ENCODE measurements around the gene PPP4R2.

PPP4R2 gene

DNA sequence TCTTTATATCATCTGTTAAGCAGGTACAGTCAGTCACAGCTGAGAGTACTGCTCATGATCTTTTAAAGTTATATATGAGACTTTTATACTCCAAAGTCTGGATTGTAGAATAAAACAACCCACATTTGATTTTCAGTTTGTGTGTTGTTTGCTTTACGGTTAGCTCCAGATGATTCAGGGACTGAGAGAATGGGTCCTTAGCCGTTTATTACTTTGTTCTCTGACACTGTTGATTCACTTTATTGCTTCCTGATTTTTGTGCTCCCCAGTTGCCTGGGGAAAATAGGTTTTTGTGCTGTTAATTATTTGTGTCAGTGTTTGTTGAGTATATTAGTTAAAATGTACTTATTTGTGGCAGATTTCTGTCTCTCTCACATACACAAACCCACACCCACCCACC, 56.2 kb downstream of the PPP4R2 start:
- TF ChIP-seq, protein P1, sequence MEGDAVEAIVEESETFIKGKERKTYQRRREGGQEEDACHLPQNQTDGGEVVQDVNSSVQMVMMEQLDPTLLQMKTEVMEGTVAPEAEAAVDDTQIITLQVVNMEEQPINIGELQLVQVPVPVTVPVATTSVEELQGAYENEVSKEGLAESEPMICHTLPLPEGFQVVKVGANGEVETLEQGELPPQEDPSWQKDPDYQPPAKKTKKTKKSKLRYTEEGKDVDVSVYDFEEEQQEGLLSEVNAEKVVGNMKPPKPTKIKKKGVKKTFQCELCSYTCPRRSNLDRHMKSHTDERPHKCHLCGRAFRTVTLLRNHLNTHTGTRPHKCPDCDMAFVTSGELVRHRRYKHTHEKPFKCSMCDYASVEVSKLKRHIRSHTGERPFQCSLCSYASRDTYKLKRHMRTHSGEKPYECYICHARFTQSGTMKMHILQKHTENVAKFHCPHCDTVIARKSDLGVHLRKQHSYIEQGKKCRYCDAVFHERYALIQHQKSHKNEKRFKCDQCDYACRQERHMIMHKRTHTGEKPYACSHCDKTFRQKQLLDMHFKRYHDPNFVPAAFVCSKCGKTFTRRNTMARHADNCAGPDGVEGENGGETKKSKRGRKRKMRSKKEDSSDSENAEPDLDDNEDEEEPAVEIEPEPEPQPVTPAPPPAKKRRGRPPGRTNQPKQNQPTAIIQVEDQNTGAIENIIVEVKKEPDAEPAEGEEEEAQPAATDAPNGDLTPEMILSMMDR (IDR thresholded peaks at IDR 0.05; ENCODE audit: insufficient read depth, low read length): no peak
- TF ChIP-seq SPI1 (IDR thresholded peaks at IDR 0.05; ENCODE audit: borderline replicate concordance, low read depth): no peak
- TF ChIP-seq POLR2AphosphoS5 (IDR thresholded peaks at IDR 0.05; ENCODE audit: low read depth): no peak
- no peak for TF ChIP-seq GABPA (IDR thresholded peaks at IDR 0.05; ENCODE audit: low read depth)
- no peaks in the 10 kb centered on the region for H3K27me3 ChIP-seq (ENCODE audit: insufficient read depth, poor library complexity, severe bottlenecking)
- H3K4me3 ChIP-seq (replicated peaks; ENCODE audit: insufficient read depth, low read length): no peak overlapping the region
- no peak overlapping the region for H3K27ac ChIP-seq (replicated peaks)
- DNase-seq (ENCODE audit: low read depth in 1 of 2, low spot score in 1 of 2): no peak

DNA sequence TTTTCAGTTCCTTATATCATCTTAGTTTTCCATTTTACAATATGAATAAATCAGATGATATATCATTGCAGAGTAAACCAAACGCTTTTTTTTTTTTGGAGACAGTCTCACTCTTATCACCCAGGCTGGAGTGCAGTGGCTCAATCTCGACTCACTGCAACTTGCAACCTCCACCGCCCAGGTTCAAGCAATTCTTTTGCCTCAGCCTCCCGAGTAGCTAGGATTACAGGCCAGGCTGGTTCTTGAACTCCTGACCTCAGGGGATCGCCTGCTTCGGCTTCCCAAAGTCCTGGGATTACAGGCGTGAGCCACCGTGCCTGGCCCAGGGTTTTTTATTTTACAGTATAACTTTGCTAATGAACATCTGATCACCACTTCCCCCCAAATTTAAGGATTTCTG, 59.0 kb downstream of the PPP4R2 start:
- Histone ChIP-seq H3K27me3 (ENCODE audit: insufficient read depth, poor library complexity, severe bottlenecking) (no peaks in the 10 kb centered on the region), H3K27ac (replicated peaks) (no peak overlapping the region), H3K4me3 (replicated peaks; ENCODE audit: insufficient read depth, low read length) (no peak overlapping the region)
- TF ChIP-seq, protein P1 (IDR thresholded peaks at IDR 0.05; ENCODE audit: insufficient read depth, low read length): no peak
- no peak for TF ChIP-seq SPI1 (IDR thresholded peaks at IDR 0.05; ENCODE audit: borderline replicate concordance, low read depth)
- no peak for TF ChIP-seq GABPA (IDR thresholded peaks at IDR 0.05; ENCODE audit: low read depth)
- no peak for TF ChIP-seq POLR2AphosphoS5 (IDR thresholded peaks at IDR 0.05; ENCODE audit: low read depth)
- TF ChIP-seq, protein P2, sequence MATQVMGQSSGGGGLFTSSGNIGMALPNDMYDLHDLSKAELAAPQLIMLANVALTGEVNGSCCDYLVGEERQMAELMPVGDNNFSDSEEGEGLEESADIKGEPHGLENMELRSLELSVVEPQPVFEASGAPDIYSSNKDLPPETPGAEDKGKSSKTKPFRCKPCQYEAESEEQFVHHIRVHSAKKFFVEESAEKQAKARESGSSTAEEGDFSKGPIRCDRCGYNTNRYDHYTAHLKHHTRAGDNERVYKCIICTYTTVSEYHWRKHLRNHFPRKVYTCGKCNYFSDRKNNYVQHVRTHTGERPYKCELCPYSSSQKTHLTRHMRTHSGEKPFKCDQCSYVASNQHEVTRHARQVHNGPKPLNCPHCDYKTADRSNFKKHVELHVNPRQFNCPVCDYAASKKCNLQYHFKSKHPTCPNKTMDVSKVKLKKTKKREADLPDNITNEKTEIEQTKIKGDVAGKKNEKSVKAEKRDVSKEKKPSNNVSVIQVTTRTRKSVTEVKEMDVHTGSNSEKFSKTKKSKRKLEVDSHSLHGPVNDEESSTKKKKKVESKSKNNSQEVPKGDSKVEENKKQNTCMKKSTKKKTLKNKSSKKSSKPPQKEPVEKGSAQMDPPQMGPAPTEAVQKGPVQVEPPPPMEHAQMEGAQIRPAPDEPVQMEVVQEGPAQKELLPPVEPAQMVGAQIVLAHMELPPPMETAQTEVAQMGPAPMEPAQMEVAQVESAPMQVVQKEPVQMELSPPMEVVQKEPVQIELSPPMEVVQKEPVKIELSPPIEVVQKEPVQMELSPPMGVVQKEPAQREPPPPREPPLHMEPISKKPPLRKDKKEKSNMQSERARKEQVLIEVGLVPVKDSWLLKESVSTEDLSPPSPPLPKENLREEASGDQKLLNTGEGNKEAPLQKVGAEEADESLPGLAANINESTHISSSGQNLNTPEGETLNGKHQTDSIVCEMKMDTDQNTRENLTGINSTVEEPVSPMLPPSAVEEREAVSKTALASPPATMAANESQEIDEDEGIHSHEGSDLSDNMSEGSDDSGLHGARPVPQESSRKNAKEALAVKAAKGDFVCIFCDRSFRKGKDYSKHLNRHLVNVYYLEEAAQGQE (IDR thresholded peaks at IDR 0.05; ENCODE audit: insufficient replicate concordance, low read depth): no peak
- DNase-seq (ENCODE audit: low read depth in 1 of 2, low spot score in 1 of 2): no peak

DNA sequence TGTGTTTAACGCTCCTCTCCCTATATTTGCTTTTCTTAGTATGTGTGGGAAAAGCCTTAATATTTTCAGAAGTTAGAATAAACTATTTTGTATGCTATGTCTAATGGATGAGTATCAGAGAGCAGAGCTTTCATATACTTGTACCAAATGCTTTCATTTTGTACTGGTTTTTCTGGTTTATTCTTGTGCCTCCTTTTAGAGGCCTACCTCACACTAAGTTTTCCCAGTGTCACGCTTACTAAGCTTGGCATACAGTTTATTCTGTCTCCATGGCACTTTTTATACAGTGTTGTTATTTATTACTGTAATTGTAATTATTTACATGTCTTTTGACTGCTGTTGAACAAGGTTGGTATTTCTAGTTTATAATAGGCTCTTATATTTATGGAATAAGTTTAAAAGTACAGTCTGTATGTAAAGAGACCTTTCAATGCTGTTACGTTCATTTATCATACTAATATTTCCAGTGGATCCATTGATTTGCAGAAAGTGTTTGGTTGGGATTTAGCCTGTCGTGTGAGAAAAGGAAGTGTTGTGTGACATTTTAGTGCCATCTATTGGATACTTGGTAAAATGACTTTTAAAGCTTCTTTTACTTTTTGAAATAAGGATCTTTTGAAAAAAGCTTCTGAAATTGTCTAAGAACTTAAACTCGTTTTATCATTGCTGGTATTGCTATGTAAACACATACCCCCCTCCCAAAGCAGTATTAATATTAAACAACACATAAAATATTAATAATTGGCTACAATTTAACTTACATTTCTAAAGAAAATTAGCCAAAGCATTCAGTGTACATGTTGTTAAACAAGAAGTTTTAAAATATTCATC, 59.6 kb downstream of the PPP4R2 start:
- no peak overlapping the region for H3K4me3 ChIP-seq (replicated peaks; ENCODE audit: insufficient read depth, low read length)
- TF ChIP-seq, protein P2 (IDR thresholded peaks at IDR 0.05; ENCODE audit: insufficient replicate concordance, low read depth): no peak
- TF ChIP-seq POLR2AphosphoS5 (IDR thresholded peaks at IDR 0.05; ENCODE audit: low read depth): no peak
- TF ChIP-seq SPI1 (IDR thresholded peaks at IDR 0.05; ENCODE audit: borderline replicate concordance, low read depth): peak; percentile 23; the same call in 1 of the 2 replicates
- TF ChIP-seq, protein P1 (IDR thresholded peaks at IDR 0.05; ENCODE audit: insufficient read depth, low read length): no peak
- TF ChIP-seq GABPA (IDR thresholded peaks at IDR 0.05; ENCODE audit: low read depth): no peak
- DNase-seq (ENCODE audit: low read depth in 1 of 2, low spot score in 1 of 2): no peak
- no peaks in the 10 kb centered on the region for H3K27me3 ChIP-seq (ENCODE audit: insufficient read depth, poor library complexity, severe bottlenecking)
- no peak overlapping the region; the same call in 1 of the 2 replicates for H3K27ac ChIP-seq (replicated peaks)
